ENCODE measurements around the gene JMJD6.
"Not testable (repeated sequence)": the region's sequence is repeated elsewhere in the genome, so short reads cannot be mapped to it uniquely, and the experiment has no call there.

Gene JMJD6

DNA sequence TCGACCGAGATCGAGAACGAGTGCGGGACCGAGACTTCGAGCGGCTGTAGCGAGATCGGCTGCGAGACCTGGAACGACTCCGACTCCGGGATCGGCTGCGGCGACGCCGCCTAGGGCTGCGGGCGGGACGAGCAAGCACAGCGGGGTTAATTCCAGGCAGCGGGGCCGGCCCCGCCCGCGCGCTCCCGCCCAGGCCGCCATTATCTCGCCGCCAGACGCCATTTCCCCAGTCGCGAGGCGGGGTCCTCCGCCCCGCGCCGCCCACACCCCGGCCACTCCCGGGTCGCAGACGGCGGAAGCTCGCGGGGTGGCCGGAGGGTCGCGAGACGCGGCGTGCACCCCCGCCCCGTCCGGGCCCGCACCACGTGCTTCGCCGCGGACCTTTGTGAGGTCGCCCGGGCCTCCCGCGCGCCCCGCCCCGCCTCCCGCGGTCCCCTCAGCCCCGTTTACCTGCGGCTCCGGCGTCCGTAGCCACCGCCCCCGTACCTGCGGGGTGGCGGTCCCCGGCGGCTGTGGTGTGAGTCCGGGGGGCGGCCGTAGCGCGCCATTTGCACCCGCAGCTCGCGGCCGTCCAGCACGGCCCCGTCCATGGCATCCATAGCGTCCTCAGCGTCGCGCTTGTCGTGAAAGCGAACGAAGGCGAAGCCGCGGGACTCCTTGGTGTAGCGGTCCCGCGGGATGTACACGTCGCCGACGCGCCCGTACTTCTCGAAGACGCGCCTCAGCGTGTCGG, 10.1 kb upstream of the JMJD6 start:
- peak; percentile 54 to 75 for DNase-seq (ENCODE audit: low read depth in 2 of 2)
- TF ChIP-seq, protein P1, sequence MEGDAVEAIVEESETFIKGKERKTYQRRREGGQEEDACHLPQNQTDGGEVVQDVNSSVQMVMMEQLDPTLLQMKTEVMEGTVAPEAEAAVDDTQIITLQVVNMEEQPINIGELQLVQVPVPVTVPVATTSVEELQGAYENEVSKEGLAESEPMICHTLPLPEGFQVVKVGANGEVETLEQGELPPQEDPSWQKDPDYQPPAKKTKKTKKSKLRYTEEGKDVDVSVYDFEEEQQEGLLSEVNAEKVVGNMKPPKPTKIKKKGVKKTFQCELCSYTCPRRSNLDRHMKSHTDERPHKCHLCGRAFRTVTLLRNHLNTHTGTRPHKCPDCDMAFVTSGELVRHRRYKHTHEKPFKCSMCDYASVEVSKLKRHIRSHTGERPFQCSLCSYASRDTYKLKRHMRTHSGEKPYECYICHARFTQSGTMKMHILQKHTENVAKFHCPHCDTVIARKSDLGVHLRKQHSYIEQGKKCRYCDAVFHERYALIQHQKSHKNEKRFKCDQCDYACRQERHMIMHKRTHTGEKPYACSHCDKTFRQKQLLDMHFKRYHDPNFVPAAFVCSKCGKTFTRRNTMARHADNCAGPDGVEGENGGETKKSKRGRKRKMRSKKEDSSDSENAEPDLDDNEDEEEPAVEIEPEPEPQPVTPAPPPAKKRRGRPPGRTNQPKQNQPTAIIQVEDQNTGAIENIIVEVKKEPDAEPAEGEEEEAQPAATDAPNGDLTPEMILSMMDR (IDR thresholded peaks at IDR 0.05; ENCODE audit: low read depth, low read length): peak; percentile 13

DNA sequence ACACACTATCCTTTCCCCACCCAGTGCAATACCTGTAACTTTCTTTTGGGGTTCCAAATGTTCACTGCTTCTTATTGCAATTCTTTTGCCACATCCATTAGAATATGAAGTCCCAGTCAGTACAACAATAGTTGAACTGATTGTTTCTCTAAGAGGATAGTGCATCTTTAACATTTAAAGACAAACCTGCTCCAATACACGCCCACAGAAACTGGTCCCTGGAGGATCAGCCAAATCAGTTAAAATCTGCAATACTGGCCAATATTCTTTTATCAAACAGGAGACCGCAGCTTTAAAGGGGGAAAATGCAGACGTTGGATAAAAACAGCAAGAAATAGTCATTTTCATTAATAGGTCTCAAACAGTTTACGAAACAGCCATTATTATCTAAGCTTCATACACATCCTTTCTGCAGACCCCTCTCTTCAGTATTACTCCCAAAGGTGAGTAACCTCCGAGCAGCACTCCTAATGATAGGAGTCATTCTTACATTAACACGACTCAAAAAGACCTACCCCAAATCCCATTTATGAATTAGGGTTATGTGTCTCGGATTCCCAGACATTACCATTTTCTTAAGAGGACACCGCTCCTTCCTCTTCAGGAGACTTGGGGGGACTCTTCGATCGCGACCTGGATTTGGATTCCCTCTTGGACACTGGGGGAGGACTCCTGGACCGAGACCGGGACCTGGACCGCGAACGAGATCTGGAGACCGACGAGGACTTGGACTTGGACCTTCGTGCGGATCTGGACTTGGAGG, 9.4 kb upstream of the JMJD6 start:
- H3K4me3 ChIP-seq (replicated peaks in 1 of 2; ENCODE audit: low read depth in 2 of 2, low read length in 2 of 2): peak overlapping the region; percentile 98
- TF ChIP-seq, protein P1 (IDR thresholded peaks at IDR 0.05; ENCODE audit: low read depth, low read length): no peak
- DNase-seq (ENCODE audit: low read depth in 2 of 2): no peak

More for the DNA sequence above, 10.1 kb upstream of the JMJD6 start:
- peak overlapping the region; percentile 98 for H3K4me3 ChIP-seq (replicated peaks in 1 of 2; ENCODE audit: low read depth in 2 of 2, low read length in 2 of 2)

DNA sequence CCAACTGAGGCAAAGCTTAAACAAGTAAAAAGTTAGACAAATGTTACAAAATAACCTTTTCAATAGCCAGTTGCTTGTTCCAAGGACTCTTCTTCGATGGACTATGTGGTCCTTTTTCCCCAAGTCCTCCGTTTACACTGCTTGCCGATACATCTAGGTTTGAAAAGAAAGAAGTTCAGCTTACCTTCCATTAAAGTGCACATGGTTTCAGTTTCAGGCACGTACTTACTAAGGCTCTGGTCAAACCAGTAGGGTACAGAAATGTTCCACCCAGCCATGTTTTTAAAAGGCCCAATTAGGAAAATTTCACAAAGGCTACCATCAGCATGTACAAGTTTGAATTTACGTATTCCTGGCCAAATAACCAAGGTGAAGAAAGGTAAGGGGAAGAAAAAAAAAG, 8.6 kb upstream of the JMJD6 start:
- peak; percentile 46 to 51 for DNase-seq (ENCODE audit: low read depth in 2 of 2)
- TF ChIP-seq, protein P1 (IDR thresholded peaks at IDR 0.05; ENCODE audit: low read depth, low read length): no peak

DNA sequence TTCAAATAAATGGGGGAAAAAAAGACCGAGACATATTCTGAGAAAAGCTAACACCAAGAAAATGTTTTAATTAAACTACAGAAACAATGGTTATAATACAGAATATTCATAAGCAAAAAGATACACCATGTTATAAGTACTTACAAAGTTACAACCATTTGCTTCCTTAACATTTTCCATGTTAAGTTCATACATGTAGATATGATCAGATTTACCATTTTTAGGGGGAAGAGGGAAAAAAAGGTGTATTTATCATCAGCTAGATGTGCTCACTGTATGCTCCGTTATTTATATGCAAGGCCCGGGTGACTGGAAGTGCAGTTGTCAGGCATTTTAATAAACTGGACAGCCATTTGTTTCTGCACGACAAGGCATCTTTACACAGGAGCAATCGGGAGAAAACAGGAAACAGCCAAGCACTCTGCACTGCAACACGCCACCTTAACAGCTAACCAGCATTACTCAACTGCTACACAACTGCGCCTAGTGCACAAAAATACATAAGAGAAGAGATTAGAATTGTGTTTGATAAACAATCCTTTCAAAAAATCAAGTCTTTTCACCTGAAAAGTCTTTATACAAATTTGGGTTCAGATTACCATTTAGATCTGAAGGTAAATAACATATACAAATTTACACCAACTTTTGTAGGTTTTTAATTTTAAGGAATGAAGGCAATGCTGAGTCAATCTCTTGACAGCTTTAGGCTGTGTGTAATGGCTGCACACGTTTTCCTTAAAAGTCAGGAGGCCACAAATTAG, 7.9 kb upstream of the JMJD6 start:
- peak; percentile 54 to 59 for DNase-seq (ENCODE audit: low read depth in 2 of 2)
- TF ChIP-seq, protein P1 (IDR thresholded peaks at IDR 0.05; ENCODE audit: low read depth, low read length): no peak
- H3K4me3 ChIP-seq (replicated peaks in 1 of 2; ENCODE audit: low read depth in 2 of 2, low read length in 2 of 2): peak overlapping the region; percentile 98

More for the DNA sequence above, 8.6 kb upstream of the JMJD6 start:
- H3K4me3 ChIP-seq (replicated peaks in 1 of 2; ENCODE audit: low read depth in 2 of 2, low read length in 2 of 2): peak overlapping the region; percentile 98

DNA sequence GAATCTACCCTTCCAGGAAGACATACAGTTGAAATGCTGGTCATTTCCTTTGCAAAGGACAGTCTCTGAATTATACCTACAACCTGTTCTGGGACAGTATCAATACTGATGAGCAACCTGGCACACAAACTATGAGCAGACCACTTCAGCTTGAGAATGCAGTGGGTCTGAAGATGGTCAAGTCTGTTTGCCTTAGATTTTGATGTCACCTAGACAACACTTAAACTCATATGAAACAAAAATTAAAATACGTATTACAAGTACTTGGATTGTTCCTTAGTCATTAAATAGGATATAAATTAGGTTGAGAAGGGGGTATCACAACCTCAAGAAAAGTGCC, 7.2 kb upstream of the JMJD6 start:
- H3K4me3 ChIP-seq (replicated peaks in 1 of 2; ENCODE audit: low read depth in 2 of 2, low read length in 2 of 2): peak overlapping the region in 1 of 2 donors; percentile 98
- no peak for DNase-seq (ENCODE audit: low read depth in 2 of 2)
- TF ChIP-seq, protein P1 (IDR thresholded peaks at IDR 0.05; ENCODE audit: low read depth, low read length): no peak

DNA sequence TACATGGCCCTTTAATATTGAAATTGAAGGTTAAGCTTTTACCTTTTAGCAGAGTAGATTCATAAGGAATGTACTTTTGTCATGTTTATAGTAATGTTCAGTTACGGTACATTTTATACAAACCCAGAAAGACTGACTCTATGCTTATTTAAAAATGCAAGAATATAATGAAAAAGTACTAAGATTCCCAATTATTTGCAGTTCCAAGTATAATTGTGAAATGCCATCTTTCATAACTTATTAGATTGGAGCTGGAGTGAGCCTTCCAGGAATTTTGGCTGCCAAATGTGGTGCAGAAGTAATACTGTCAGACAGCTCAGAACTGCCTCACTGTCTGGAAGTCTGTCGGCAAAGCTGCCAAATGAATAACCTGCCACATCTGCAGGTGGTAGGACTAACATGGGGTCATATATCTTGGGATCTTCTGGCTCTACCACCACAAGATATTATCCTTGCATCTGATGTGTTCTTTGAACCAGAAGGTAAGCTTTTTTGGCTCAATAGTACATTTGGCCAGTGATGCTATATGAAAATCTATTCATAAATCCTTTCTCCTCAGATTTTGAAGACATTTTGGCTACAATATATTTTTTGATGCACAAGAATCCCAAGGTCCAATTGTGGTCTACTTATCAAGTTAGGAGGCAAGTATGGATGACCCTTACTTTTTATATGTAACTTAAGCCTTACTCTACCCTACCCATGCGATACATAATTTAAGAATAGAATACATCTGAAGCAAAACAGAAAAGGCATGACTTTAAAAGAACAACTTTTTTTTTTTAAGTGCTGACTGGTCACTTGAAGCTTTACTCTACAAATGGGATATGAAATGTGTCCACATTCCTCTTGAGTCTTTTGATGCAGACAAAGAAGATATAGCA, 6.6 kb upstream of the JMJD6 start:
- peak in 1 of 2 donors; percentile 47 for DNase-seq (ENCODE audit: low read depth in 2 of 2)
- no peak overlapping the region for H3K4me3 ChIP-seq (replicated peaks in 1 of 2; ENCODE audit: low read depth in 2 of 2, low read length in 2 of 2)
- TF ChIP-seq, protein P1 (IDR thresholded peaks at IDR 0.05; ENCODE audit: low read depth, low read length): no peak

DNA sequence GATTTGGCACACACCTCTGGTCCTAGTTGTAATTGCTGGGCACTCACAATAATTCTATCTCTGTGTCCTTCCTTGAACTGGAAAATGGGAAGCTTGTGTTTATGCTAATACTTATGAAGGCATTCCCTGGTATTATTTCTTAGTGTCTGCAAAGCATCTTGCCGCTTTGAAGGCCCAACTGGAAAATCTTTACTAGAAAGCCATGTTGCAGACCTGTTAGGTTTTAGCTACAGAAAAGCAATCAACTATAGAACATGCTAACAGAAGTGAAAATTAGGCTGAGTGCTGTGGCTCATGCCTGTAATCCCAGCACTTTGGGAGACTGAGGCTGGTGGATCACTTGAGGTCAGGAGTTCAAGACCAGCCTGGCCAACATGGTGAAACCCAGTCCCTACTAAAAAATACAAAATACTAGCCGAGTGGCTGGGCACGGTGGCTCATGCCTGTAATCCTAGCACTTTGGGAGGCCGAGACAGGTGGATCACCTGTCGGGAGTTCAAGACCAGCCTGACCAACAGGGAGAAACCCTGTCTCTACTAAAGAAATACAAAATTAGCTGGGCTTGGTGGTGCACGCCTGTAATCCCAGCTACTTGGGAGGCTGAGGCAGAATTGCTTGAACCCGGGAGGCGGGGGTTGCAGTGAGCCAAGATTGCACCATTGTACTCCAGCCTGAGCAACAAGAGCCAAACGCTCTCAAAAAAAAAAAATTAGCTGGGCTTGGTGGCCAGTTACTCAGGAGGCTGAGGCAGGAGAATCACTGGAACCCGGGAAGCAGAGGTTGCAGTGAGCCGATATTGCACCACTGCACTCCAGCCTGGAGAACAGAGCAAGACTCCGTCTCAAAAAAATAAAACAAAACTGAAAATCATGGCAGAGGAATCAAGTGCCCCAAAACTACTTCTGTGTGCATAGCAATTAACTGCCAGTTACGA, 5.7 kb upstream of the JMJD6 start:
- not testable (repeated sequence) for H3K4me3 ChIP-seq (replicated peaks in 1 of 2; ENCODE audit: low read depth in 2 of 2, low read length in 2 of 2); DNase-seq (ENCODE audit: low read depth in 2 of 2)

All from cardiac fibroblast (primary cell).